B cell (primary cell): ENCODE measurements around the gene POLRMT. TPM values are rescaled to one million over a fixed set of nuclear protein-coding genes. Genes with fewer than 3 reads are reported as not detected.
A peak's percentile ranks its signal among the peaks of the same experiment; 100 is the strongest.

Source experiments
- ATAC-seq: fragments of 200-7000 bp; cut with Tn5 transposase; one replicate; pipeline ENCODE4 v1.10.0; 2021; ENCODE audit warnings: low read depth, mild to moderate bottlenecking, moderate number of reproducible peaks, moderate library complexity
- CTCF ChIA-PET: fragments of 350-600 bp; sonication (Branson Sonifier 250); formaldehyde crosslinking; loops from one replicate; lab custom pipeline; 2021; ENCODE audit warnings: antibody characterized with exemption, inconsistent platforms; lab: Charles Lee
- POLR2A ChIA-PET: fragments of 350-600 bp; sonication (Branson Sonifier 250); formaldehyde crosslinking; loops from one replicate; lab custom pipeline; 2021; ENCODE audit warnings: antibody characterized with exemption; lab: Charles Lee
- DNase-seq: peaks from one replicate; pipeline ENCODE4 v3.0.0; 2013
- H2AFZ ChIP-seq: 2 replicates; pipeline ENCODE4 v1.6.1; 2012; ENCODE audit warnings: mild to moderate bottlenecking, low read depth, low read length; ENCODE audit not compliant: insufficient read depth, poor library complexity, severe bottlenecking
- H3K27ac ChIP-seq, 2 donors: 1 replicate in 1 of 2; 2 replicates in 1 of 2; pipeline ENCODE4 v1.5.1; 2012 to 2013; ENCODE audit warnings: low read length in 2 of 2, mild to moderate bottlenecking in 2 of 2, moderate library complexity in 1 of 2
- H3K27me3 ChIP-seq, 4 experiments: fragments of 200-600 bp in 1 of 4; sonication (generic) in 1 of 4; replicated peaks in 1 of 4; 1 replicate in 2 of 4; 2 replicates in 2 of 4; pipeline versions ENCODE4 v1.6.1 to v1.7.0; 2013 to 2016; ENCODE audit warnings: low read length in 3 of 4, mild to moderate bottlenecking in 2 of 4, mixed read lengths in 1 of 4, moderate library complexity in 1 of 4; ENCODE audit not compliant: insufficient read depth in 4 of 4, control insufficient read depth in 3 of 4; ENCODE audit errors: control extremely low read depth in 1 of 4
- H3K36me3 ChIP-seq, 2 experiments: replicated peaks in 1 of 2; 1 replicate in 1 of 2; 2 replicates in 1 of 2; pipeline versions ENCODE4 v1.6.1 to v1.7.1; 2013; ENCODE audit warnings: low read length in 1 of 2; ENCODE audit not compliant: insufficient read depth in 2 of 2, control insufficient read depth in 1 of 2; ENCODE audit errors: control extremely low read depth in 1 of 2, extremely low read depth in 1 of 2
- H3K4me1 ChIP-seq, 2 donors: fragments of 200-600 bp in 1 of 2; sonication (generic) in 1 of 2; 1 replicate in 1 of 2; 2 replicates in 1 of 2; pipeline versions ENCODE4 v1.5.1 to v1.6.1; 2013 to 2017; ENCODE audit warnings: low read length in 2 of 2; ENCODE audit not compliant: control insufficient read depth in 2 of 2, insufficient read depth in 2 of 2
- H3K4me2 ChIP-seq: replicated peaks from 2 replicates; pipeline ENCODE3; 2012; ENCODE audit warnings: mild to moderate bottlenecking, low read depth, low read length; ENCODE audit not compliant: poor library complexity, severe bottlenecking
- H3K4me3 ChIP-seq, 5 experiments: fragments of 200-600 bp in 1 of 5; sonication (generic) in 1 of 5; 1 replicate in 3 of 5; 2 replicates in 2 of 5; pipeline versions ENCODE4 v1.5.1 to v1.7.0; 2011 to 2016; ENCODE audit warnings: low read length in 4 of 5, mild to moderate bottlenecking in 4 of 5, low read depth in 2 of 5, control low read depth in 1 of 5, moderate library complexity in 1 of 5; ENCODE audit not compliant: insufficient read depth in 1 of 5; ENCODE audit errors: control extremely low read depth in 1 of 5, extremely low read depth in 1 of 5
- H3K79me2 ChIP-seq: fragments of 200-600 bp; sonication (generic); one replicate; pipeline ENCODE4 v1.6.0; 2016; ENCODE audit warnings: low read length; ENCODE audit not compliant: control insufficient read depth, insufficient read depth
- H3K9ac ChIP-seq: fragments of 200-600 bp; sonication (generic); 2 replicates; pipeline ENCODE4 v1.6.1; 2017; ENCODE audit warnings: mild to moderate bottlenecking, low read length, moderate library complexity
- H3K9me3 ChIP-seq, 3 donors: one replicate each; pipeline versions ENCODE4 v1.6.1 to v1.7.1; 2013; ENCODE audit warnings: low read length in 2 of 3; ENCODE audit not compliant: control insufficient read depth in 2 of 3, insufficient read depth in 1 of 3; ENCODE audit errors: control extremely low read depth in 1 of 3
- H4K20me1 ChIP-seq: 2 replicates; pipeline ENCODE4 v1.6.0; 2012; ENCODE audit warnings: mild to moderate bottlenecking, low read length; ENCODE audit not compliant: insufficient read depth, control insufficient read depth, poor library complexity, severe bottlenecking
- H3K27ac Mint-ChIP-seq: one replicate; pipeline ENCODE4 v1.8.0; 2021; ENCODE audit warnings: mixed read lengths
- H3K27me3 Mint-ChIP-seq: one replicate; pipeline ENCODE4 v1.8.0; 2021; ENCODE audit warnings: mixed read lengths
- H3K4me1 Mint-ChIP-seq: one replicate; pipeline ENCODE4 v1.8.0; 2021; ENCODE audit warnings: mixed read lengths
- H3K4me3 Mint-ChIP-seq: one replicate; pipeline ENCODE4 v1.8.0; 2021; ENCODE audit warnings: mixed read lengths
- H3K9me3 Mint-ChIP-seq: one replicate; pipeline ENCODE4 v1.8.0; 2022; ENCODE audit warnings: mixed read lengths; ENCODE audit not compliant: insufficient read depth
- CTCF ChIP-seq: fragments of 200-600 bp; IDR thresholded peaks from one replicate; pipeline ENCODE4 v1.8.0; 2022; ENCODE audit warnings: antibody characterized with exemption, mild to moderate bottlenecking
- EZH2 ChIP-seq: IDR thresholded peaks from 2 replicates; pipeline ENCODE4 v1.6.1; 2012; ENCODE audit warnings: borderline replicate concordance, low read depth, mild to moderate bottlenecking, moderate library complexity, low read length; ENCODE audit not compliant: insufficient read depth, poor library complexity, severe bottlenecking
- WGBS: methylation state at CpG from one replicate; pipeline ENCODE4 v1.1.5; 2013; ENCODE audit warnings: missing lambda C conversion rate; ENCODE audit not compliant: insufficient coverage; 5-methylcytosine and 5-hydroxymethylcytosine counted together
- intact Hi-C: fragments of 100-400 bp; cut with micrococcal nuclease; formaldehyde crosslinking; loops from one replicate; pipeline ENCODE4 v1.10.0; 2022
- polyA plus RNA-seq: library from polyadenylated mRNA; depleted of rRNA; stranded (reverse); fragments of >200 nt; gene quantifications from 2 replicates; pipeline ENCODE4 v1.2.3, GENCODE V29; 2012
- total RNA-seq, 2 donors: library from RNA; stranded (reverse); fragments of 120-200 nt in 1 of 2; gene quantifications; 1 replicate in 1 of 2; 2 replicates in 1 of 2; pipeline versions ENCODE4 v1.2.3 to v1.2.4, GENCODE V29; 2013 to 2022

POLRMT gene
- total and polyA plus RNA-seq, 2 donors (not counting 1 experiment from before 2014, with no cell fraction given): 77.8 to 98.0 TPM

GRCh38 chr19:572743-573518, 60.4 kb downstream of the POLRMT start:
- Mint-ChIP-seq H3K27me3 (no peaks in the 10 kb centered on the region), H3K27ac (peak overlapping the region; percentile 88), H3K9me3 (no peaks in the 10 kb centered on the region), H3K4me3 (peak overlapping the region; percentile 90), H3K4me1 (peaks cover 35% of the 10 kb centered on the region)
- Histone ChIP-seq H3K9ac (peak overlapping the region; percentile 87), H3K27ac (peak overlapping the region in 1 of 2 donors; percentile 89), H3K36me3 (no peaks in the 10 kb centered on the region), H3K4me2 (peak overlapping the region; percentile 96), H4K20me1 (peaks cover 49% of the 10 kb centered on the region), H3K9me3 (no peaks in the 10 kb centered on the region), H3K4me1 (peaks cover 19 to 33% of the 10 kb centered on the region in 2 donors), H3K79me2 (peaks cover 55% of the 10 kb centered on the region), H3K4me3 (peak overlapping the region; percentile 55 to 81 (median 79)), H3K27me3 (no peaks in the 10 kb centered on the region), H2AFZ (peak overlapping the region; percentile 85)
- under 1% methylated on average over 55 of the region's 55 CpGs for WGBS
- no peak for ATAC-seq
- no peak for DNase-seq
- intact Hi-C loops: loop anchor here (1.0 to 5.0 kb wide), 6 partner anchors 16 to 834 kb away; partner anchors contain the start of genes CDC34, DAZAP1, HCN2 and POLRMT
- no peak for TF ChIP-seq EZH2
- no peak for TF ChIP-seq CTCF
- ChIA-PET POLR2A (interaction anchor here (0.6 to 1.8 kb wide), 4 partner anchors 41 to 129 kb away, joined by 3 to 7 read pairs (median 4); partner anchors contain the start of genes CDC34 and TPGS1), CTCF (no interaction called here)
